GM19035 (cell line): ENCODE measurements around the gene UBE2O.

Source experiments
- ATAC-seq: cut with Tn5 transposase; IDR thresholded peaks from one replicate; pipeline ENCODE4 v1.9.1; 2021; ENCODE audit not compliant: unreplicated experiment

UBE2O gene

DNA sequence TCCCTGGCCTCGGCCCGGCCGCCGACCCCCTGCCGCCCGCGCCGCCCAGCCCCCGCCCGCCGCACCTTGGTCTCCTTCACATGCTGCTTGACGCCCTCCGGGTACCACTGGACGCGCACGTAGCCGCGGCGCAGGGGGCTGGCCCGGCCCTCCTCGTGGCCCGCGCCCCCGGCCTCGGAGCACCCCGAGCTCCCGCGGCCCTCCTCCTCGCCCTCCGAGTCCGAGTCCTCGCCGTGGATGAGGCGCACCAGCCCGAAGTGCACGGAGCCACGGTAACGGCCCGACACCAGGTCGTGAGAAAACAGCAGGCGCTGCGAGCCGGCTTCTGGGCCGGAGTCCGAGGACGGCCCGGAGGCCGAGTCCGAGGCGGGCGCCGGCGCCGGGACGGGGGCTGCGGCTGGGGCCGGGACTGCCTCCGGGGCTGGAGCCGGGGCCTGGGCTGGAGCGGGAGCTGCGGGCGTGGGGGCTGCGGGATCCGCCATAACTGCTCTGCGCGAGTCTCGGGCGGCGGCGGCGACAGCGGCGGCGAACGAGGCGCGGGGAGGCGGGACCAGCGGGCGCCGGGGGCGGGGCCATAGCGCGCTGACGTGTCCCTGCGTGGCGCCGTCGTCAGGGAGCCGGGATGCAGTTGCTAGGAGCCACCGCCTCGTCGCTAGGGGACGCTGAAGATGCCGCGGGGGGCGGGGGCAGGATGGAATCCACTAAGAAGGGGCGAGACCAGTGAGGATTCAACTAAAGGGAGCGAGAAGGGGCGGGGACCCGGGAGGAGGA lies at the start of gene UBE2O:
Gene UBE2O (minus strand): TSS at position 493 of the 771 bp plus-strand sequence. CDS start 11 bp downstream, at position 482.
- ATAC-seq: peak; percentile 89

DNA sequence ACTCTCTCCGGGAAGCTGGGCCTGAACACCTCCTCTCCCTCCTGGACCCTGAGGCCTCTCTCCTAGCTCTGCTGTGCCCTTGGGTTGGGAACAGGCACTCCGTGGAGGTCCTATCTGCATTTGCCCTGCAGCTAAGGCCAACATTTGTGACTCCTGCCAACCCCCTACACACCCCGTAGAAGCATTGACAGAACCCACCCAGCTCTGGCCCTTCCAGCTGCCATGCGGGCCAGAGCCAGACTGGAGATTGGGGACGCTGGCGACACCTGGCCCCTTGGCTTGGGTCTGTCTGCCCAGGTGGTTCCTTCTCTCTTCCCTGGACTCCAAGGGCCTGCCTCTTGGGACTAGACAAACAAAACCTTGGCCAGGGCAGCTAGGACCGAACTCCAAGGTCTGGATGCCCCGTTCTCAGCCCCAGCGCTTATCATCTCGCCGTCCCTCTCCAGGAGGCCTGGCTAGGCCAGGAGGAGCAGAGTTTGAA lies 48.9 kb upstream of the UBE2O start:
- no peak for ATAC-seq

- peak; percentile 74 for ATAC-seq
Observed at GRCh38 chr17:76501018-76501826, 48.3 kb upstream of the UBE2O start, which contains the start of gene RHBDF2. Gene RHBDF2 (minus strand): TSS chr17:76501423. CDS start chr17:76481524, 19,899 bp downstream.

- ATAC-seq: no peak
Observed at GRCh38 chr17:76500747-76501017, 47.7 kb upstream of the UBE2O start.

GRCh38 chr17:76500074-76500746 lies 47.3 kb upstream of the UBE2O start:
- no peak for ATAC-seq

DNA sequence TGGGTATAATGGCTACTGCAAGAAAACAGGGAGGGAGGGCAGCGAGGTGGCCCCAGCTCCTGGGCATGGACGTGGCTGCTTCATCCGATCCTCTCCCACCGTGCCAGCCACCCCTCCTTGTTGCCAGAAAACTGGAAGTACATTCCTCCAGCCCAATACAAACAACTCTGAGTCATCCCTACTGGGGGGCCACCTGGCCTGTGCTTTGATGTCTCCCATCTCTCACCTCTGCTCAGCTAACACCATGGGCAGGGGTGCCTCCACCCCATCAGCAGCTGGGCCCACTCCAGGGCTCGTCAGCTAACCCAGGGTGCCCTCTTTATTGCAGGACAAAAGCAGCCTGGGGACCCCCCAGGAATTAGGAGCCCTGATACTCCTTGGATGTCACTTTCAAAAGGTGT lies 46.3 kb upstream of the UBE2O start:
- no peak for ATAC-seq

DNA sequence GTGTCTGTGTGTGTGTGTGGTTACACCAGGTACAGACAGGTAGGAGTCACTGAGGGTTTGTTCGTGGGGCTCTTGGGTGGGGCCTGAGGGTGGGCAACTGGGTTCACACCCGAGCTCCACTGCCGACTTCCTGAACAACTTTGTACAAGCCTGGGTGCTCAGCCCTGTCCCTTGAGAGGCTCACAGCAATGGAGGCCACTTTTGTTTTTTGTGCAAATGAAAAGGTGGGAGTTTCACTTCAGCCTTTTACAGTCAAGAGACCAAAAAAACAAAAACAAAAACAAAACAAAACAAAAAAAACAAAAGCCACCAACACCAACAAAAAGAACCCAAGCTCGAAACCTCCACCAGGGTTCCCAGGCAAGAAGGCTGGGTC lies 45.9 kb upstream of the UBE2O start:
- ATAC-seq: no peak

DNA sequence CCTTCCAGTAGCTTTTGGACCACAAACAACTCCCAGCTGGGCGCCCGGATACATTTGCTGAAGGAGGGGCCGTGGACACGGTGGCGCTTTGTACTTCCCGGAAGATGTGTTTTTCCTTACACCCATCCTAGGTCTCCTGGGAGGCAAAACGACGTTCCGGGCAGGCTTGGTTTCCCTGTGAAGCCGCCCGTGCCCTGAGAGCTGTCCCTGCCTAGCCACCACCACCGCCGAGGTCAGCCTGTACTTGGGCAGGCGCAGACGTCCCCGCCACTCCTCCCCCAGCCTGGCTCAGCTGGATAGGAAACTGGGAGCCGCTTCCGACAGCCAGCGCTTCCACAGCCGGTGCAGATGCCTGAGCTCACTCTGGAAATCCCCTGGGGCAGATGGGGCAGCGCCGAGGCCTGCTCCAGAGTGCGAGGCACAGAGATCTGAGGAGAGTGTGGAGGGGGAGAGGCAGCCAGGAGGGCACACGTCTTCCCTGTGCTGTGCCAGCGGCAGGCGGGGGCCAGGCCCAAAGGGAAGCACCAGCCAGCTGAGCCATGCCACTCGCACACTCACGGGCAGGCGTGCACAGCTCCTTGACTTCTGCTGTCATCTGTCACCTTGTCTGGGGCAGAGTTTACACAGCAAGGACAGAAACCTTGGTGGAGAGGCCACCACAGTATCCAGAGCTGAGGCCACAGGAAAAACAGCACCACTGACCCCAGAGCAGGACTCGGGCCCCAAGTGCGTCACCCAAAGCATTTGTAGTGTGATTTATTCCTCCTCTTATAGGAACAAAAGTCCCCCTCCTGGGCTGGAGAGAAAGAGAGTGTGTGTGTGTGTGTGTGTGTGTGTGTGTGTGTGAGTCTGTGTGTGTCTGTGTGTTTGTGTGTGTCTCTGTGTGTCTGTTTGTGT lies 45.3 kb upstream of the UBE2O start:
- no peak for ATAC-seq

GRCh38 chr17:76497699-76497978 lies 44.7 kb upstream of the UBE2O start:
- ATAC-seq: no peak

GRCh38 chr17:76496464-76496863 lies 43.5 kb upstream of the UBE2O start:
- no peak for ATAC-seq

DNA sequence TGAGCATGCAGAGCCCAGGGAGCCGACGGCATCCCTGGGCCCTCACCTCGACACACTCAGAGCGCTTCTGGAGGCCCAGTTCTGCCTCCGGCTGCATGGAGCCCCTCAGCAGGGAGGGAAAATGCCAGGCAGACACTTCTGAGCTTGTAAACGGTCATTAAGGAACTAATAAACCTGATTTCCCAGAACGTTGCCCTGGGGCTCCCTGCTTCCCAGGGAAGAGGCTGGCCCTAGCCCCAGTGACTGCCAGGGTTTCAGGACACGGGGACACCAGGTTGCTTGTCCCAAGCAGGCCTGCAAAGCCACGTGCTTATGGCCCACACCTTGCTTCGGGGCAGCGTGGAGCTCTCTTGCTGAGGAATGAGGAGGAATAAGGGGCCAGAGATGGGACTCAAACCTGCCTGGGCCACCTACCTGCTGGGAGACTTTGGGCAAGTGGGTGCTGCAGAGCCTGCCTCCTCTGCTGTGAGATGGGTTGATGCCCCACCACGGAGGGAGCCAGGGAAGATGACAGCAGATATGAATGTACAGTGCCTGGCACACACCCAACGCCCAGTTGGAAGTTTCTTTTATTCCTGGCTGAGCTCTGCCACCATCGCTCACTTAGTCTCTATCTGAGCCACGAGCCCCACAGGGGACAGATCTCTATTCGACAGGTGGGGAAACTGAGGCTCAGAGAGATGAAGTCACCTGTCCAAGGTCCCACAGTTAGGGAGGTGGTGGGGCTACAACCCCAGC lies 42.9 kb upstream of the UBE2O start:
- no peak for ATAC-seq

- ATAC-seq: peak; percentile 5
Observed at GRCh38 chr17:76493505-76494167, 40.7 kb upstream of the UBE2O start.

- ATAC-seq: peak; percentile 45
Observed at GRCh38 chr17:76492989-76493501, 40.1 kb upstream of the UBE2O start.

GRCh38 chr17:76492123-76492988 lies 39.4 kb upstream of the UBE2O start:
- ATAC-seq: peak; percentile 43

GRCh38 chr17:76491271-76492122 lies 38.5 kb upstream of the UBE2O start:
- no peak for ATAC-seq

- no peak for ATAC-seq
Observed at GRCh38 chr17:76490112-76490710, 37.3 kb upstream of the UBE2O start.
